VCaP (cell line): Measurements from ENCODE around the gene NACC2.

Source experiments
- H3K27ac ChIP-seq: fragments of 450-650 bp; 2 replicates; pipeline ENCODE4 v1.5.1; 2017
- TF ChIP-seq, protein P1 (sequence below): fragments of 450-650 bp; conservative IDR thresholded peaks from 2 replicates; pipeline ENCODE4 v1.5.1; 2017; ENCODE audit warnings: mild to moderate bottlenecking, moderate library complexity

The NACC2 gene

DNA sequence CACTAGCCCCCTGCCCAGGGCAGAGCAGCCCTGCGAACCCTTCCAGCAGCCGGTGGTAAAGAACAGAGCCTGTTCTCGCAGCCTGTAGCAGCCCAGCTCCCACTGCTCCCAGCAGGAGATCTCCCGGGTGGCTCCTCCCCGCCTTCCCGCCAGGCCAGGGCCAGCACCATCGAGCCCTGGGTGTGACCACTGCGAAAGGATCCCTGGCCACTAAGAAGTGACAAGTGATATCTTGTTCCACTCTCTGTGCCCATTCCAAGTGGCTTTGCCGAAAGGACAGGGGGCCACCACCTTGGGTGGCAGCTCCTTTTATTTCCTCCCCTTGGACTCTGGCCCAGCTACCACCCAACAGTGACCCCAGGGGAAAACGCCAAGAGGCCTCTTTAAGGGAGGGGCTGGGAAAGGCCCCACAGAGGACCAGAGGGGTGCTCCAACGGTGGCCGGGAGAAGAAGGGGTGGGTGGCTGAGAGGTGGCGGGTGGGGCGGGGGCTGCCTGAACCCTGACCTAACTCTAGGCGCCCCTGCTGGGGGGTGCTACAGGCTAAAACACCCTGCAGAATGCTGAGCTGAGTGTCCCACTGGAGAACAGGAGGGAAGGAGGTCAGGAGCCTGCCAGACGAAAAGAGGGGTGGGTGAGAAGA, 1.6 kb downstream of the NACC2 start:
- TF ChIP-seq, protein P1, sequence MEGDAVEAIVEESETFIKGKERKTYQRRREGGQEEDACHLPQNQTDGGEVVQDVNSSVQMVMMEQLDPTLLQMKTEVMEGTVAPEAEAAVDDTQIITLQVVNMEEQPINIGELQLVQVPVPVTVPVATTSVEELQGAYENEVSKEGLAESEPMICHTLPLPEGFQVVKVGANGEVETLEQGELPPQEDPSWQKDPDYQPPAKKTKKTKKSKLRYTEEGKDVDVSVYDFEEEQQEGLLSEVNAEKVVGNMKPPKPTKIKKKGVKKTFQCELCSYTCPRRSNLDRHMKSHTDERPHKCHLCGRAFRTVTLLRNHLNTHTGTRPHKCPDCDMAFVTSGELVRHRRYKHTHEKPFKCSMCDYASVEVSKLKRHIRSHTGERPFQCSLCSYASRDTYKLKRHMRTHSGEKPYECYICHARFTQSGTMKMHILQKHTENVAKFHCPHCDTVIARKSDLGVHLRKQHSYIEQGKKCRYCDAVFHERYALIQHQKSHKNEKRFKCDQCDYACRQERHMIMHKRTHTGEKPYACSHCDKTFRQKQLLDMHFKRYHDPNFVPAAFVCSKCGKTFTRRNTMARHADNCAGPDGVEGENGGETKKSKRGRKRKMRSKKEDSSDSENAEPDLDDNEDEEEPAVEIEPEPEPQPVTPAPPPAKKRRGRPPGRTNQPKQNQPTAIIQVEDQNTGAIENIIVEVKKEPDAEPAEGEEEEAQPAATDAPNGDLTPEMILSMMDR = no peak
- peak overlapping the region; percentile 88 for H3K27ac ChIP-seq

DNA sequence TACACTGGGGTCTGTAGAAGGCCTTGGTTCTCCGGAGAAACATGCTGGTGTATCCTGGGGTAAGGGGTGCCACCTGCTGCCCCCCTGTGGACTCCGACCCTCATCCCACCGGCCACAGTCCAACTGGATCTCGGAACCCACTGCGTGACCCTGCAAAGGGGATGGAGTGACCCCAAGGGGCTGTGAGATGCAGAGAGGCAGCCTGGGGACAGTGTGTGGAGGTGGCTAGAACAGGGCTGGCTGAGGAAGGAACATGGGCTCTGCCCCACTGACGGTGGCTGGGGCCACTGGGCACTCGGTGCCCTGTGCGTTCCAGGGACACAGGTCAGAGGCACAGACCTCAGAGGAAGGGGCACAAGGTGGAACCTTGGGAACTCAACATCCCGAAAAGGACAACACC, 2.3 kb downstream of the NACC2 start:
- TF ChIP-seq, protein P1 = no peak
- peak overlapping the region; percentile 88 for H3K27ac ChIP-seq

DNA sequence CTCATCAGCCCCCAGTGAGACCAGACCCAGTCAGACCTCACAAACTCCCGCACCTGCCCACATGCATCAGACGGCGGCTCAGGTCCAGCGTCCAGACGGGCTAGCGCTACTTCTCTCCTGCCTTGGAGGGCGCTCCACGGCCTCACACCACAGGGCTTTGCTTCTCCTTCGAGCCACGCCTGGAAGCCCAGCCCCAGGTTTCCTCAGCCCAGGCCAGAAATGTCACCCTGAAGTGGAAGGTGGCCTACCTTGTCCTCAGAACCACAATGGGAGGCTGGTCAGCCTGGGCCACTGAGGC, 2.8 kb downstream of the NACC2 start:
- TF ChIP-seq, protein P1 = no peak
- no peak overlapping the region for H3K27ac ChIP-seq

DNA sequence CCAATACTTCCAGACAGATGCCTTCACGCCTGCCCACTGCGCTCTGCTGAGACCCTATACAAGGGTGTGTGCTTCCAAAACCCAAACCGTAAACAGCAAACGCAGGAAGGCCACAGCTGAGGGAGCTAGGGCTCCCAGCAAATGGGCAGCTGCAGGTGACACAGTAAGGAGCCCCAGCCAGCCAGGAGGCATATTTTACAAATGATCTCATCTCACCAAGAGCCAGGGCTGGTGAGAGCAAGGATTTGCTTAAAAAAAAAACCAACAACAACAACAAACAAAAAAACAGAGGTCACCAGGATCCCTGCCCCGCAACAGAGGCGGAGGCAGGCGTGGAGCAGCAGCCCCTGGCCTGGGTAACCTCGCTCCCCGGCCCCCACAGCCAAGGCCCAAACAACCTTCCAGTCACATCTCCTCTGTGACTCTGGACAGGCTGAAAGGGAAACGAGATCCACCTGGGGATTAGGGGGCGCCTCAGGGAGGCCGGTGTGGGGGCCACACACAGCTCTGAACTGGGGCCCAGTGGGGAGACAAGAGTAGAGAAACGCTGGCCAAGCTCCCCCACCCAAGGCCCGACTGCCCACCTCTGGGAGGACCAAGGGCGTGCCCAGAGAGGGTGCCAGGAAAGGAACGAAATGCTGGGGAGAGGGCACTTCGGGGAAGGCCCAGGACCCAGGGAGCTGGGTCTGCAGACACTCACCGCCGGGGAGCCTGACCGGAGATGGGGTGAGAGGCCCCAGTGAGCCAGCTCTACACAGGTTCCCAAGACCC, 3.3 kb downstream of the NACC2 start:
- H3K27ac ChIP-seq = no peak overlapping the region; the same call in 1 of the 2 replicates
- TF ChIP-seq, protein P1 = no peak

DNA sequence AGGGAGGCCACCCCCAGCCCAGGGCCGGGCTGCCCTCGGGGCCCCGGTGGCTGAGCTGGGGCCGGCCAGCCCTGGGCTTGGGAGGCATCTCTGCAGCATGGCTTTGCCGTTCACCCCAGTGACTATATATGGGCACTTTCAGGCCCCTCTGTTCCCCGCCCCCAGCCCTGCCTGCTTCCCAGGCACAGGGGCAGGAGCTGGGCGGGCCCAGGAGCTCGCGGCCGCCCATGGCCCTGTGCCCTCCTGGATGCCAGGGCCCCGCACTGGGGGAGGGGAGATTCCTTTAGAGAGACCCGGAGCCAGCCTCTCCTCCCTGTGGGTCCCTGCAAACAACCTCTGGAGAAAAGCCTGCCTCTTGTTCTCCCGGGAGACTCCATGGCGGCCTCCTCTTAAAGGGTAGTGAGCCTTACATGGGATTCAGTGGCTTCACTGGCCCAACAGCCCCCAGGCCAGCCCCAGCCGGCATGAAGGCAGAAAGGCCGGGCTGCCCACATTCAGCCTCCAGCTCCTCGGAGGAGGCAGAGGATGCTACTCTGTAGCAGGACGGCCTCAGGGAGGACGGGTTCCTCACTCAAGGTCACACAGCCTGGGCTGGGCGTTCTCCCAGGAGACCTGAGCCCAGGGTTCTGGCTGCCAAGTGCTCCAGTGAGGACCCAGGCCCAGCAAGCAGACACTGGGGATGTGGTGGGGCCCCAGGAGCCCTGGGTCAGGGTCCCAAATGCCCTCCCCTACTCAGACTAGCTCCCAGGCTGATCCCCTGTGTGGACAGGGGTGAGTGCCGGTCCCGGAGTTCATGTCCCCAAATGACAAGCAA, 4.1 kb downstream of the NACC2 start:
- no peak overlapping the region; the same call in 1 of the 2 replicates for H3K27ac ChIP-seq
- TF ChIP-seq, protein P1 = no peak

DNA sequence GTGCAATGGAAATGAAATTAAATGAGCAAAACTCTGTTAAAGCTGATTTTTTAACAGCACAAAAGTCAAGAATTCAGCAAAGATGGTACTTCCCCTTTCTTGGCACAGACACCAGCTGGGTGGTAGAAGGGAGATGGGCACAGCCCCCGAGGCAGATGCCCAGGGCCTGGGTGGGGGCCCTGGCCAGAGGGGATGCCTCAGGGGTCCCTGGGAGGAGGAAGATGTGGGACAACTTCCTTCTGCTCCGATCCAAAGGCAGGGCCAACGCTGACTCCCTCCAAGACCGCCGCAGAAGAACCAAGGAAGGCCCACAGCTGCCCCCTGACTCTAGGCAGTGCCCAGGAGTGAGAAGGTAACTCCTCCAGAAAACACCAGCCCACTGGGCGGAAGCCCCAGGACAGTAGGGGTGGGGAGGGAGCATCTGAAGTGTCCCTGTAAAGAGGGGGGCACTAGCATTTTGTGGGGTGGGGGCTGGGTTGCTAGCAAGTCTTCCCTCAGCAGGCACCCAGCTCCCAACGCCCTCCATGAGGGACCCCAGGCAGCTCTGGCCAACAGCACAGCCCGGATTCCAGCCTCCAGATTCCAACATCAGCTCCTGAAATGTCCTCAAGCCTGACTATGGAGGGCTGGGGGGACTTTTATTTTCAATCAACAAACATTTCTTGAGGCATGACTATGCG, 4.9 kb downstream of the NACC2 start:
- no peak overlapping the region for H3K27ac ChIP-seq
- TF ChIP-seq, protein P1 = no peak

DNA sequence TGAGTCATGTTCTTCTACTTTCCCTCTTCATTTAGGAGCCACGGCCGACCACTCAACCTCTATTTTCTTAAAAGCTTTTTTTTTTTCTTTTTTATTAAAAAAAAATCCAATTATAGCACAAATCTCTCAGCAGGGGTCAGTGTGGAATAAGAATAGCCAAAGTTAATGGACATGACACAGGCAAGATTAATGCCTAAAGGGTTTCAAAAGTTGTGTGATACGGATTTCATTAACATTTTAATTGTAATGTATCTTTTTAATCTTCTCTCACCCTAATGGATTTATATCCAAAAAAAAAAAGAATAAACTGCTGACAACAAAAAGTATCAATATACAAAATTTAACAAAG, 5.4 kb downstream of the NACC2 start:
- no peak overlapping the region; the same call in 1 of the 2 replicates for H3K27ac ChIP-seq
- TF ChIP-seq, protein P1 = peak; percentile 66
